Measurements from ENCODE around the gene NSUN7. TPM values are rescaled to one million over a fixed set of nuclear protein-coding genes. Genes with fewer than 3 reads are reported as not detected.
"Not testable (repeated sequence)": the region's sequence is repeated elsewhere in the genome, so short reads cannot be mapped to it uniquely, and the experiment has no call there.

The NSUN7 gene
- total and polyA plus RNA-seq, 8 donors, result 5.3 to 19.1 (median 15.6) TPM

DNA sequence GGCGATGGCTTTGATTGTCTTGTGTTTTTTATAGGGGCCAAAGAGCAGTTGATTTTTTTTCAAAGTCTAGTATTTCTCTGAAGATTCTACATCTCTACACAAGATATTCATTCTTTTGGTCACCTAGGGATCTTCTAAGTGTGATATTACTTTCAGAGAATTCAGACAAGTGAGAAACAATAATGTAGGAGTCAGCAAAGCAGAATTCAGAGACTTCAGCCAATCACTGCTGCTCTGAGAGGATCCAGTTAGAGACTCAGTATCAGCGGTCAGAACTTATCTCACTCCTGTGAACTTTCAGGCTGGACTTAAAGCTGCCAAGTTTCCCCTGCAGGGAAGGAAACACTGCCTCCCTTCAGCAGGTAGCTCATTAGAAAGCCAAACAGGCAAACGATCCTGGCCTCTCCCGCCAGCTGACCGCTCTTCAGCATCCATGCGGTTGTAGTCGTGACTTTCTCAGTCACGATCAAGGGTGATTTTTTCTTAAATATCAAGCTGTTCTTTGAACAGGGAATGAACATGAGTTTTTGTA, 59.2 kb downstream of the NSUN7 start:
- no peak overlapping the region for H3K4me3 ChIP-seq
- no peaks in the 10 kb centered on the region for H3K27me3 ChIP-seq
- H3K9me3 ChIP-seq, result no peaks in the 10 kb centered on the region
- H3K36me3 ChIP-seq, result peaks cover 0 to 6% of the 10 kb centered on the region in 2 donors
- DNase-seq (no peak), ATAC-seq (no peak)
- intact Hi-C loops (cut with DNase I), result no loop called here
- H3K4me1 ChIP-seq, result peaks cover 5 to 38% of the 10 kb centered on the region in 2 donors
- peak overlapping the region in 1 of 2 donors; percentile 86 for H3K27ac ChIP-seq
- TF ChIP-seq, protein P1, sequence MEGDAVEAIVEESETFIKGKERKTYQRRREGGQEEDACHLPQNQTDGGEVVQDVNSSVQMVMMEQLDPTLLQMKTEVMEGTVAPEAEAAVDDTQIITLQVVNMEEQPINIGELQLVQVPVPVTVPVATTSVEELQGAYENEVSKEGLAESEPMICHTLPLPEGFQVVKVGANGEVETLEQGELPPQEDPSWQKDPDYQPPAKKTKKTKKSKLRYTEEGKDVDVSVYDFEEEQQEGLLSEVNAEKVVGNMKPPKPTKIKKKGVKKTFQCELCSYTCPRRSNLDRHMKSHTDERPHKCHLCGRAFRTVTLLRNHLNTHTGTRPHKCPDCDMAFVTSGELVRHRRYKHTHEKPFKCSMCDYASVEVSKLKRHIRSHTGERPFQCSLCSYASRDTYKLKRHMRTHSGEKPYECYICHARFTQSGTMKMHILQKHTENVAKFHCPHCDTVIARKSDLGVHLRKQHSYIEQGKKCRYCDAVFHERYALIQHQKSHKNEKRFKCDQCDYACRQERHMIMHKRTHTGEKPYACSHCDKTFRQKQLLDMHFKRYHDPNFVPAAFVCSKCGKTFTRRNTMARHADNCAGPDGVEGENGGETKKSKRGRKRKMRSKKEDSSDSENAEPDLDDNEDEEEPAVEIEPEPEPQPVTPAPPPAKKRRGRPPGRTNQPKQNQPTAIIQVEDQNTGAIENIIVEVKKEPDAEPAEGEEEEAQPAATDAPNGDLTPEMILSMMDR (IDR thresholded peaks at IDR 0.05), result no peak

- H3K4me1 ChIP-seq, result peaks cover 1 to 25% of the 10 kb centered on the region in 2 donors
- intact Hi-C loops (cut with DNase I), result no loop called here
- H3K27me3 ChIP-seq, result no peaks in the 10 kb centered on the region
- peaks cover 0 to 26% of the 10 kb centered on the region in 2 donors for H3K36me3 ChIP-seq
- peak; percentile 62 for ATAC-seq
- H3K9me3 ChIP-seq, result no peaks in the 10 kb centered on the region
- TF ChIP-seq, protein P1 (IDR thresholded peaks at IDR 0.05), result no peak
- no peak for DNase-seq
- H3K27ac ChIP-seq, result peak overlapping the region; percentile 45 to 96
- H3K4me3 ChIP-seq, result no peak overlapping the region
These were observed 62.2 kb downstream of the NSUN7 start for GRCh38 chr4:40811956-40812355.

- Histone ChIP-seq H3K4me3 (no peak overlapping the region), H3K27ac (peak overlapping the region; percentile 45 to 96), H3K27me3 (no peaks in the 10 kb centered on the region), H3K36me3 (peaks cover 0 to 26% of the 10 kb centered on the region in 2 donors), H3K4me1 (peaks cover 0 to 23% of the 10 kb centered on the region in 2 donors), H3K9me3 (no peaks in the 10 kb centered on the region)
- DNase-seq, result no peak
- intact Hi-C loops (cut with DNase I), result no loop called here
- peak; percentile 52 for ATAC-seq
- TF ChIP-seq, protein P1 (IDR thresholded peaks at IDR 0.05), result no peak
These were observed 62.6 kb downstream of the NSUN7 start for GRCh38 chr4:40812386-40812785.

GRCh38 chr4:40812856-40813255, 63.1 kb downstream of the NSUN7 start:
- intact Hi-C loops (cut with DNase I), result no loop called here
- Histone ChIP-seq H3K36me3 (peaks cover 0 to 26% of the 10 kb centered on the region in 2 donors), H3K27ac (peak overlapping the region; percentile 45 to 96), H3K27me3 (no peaks in the 10 kb centered on the region), H3K4me1 (peaks cover 0 to 18% of the 10 kb centered on the region in 2 donors), H3K4me3 (no peak overlapping the region), H3K9me3 (no peaks in the 10 kb centered on the region)
- ATAC-seq (no peak), DNase-seq (no peak)
- TF ChIP-seq, protein P1 (IDR thresholded peaks at IDR 0.05), result no peak

GRCh38 chr4:40817157-40817556, 67.4 kb downstream of the NSUN7 start:
- Histone ChIP-seq H3K36me3 (peaks cover 0 to 50% of the 10 kb centered on the region in 2 donors), H3K4me1 (peaks cover 0 to 12% of the 10 kb centered on the region in 2 donors)
- H3K27ac ChIP-seq; H3K4me3 ChIP-seq; ATAC-seq; DNase-seq; intact Hi-C loops (cut with DNase I); H3K27me3 ChIP-seq; H3K9me3 ChIP-seq: not testable (repeated sequence)

GRCh38 chr4:40820101-40820500, 70.3 kb downstream of the NSUN7 start:
- no peak for DNase-seq
- peaks cover 0 to 55% of the 10 kb centered on the region in 2 donors for H3K36me3 ChIP-seq
- no peak overlapping the region for H3K4me3 ChIP-seq
- no peak overlapping the region for H3K27ac ChIP-seq
- H3K27me3 ChIP-seq, result no peaks in the 10 kb centered on the region
- intact Hi-C loops (cut with DNase I), result no loop called here
- no peaks in the 10 kb centered on the region for H3K9me3 ChIP-seq
- no peaks in the 10 kb centered on the region for H3K4me1 ChIP-seq
- no peak for ATAC-seq
- TF ChIP-seq, protein P1 (IDR thresholded peaks at IDR 0.05), result no peak

All from left lung (tissue), 10 donors.